K562 (cell line): ENCODE results near the gene FANCD2. TPM values are rescaled to one million over a fixed set of nuclear protein-coding genes. Genes with fewer than 3 reads are reported as not detected.

Source experiments
- ATAC-seq: fragments of 200-7000 bp; cut with Tn5 transposase; 3 replicates; pipeline ENCODE4 v1.9.1; 2020; ENCODE audit warnings: moderate library complexity
- BruUV-seq: library from RNA; stranded (reverse); fragments of 400-500 nt; replicated peaks from 2 replicates; lab custom pipeline; 2021; lab: Mats Ljungman, UMichigan
- CTCF ChIA-PET: fragments of 300-600 bp; formaldehyde crosslinking; extraction: SDS; loops from one replicate; lab custom pipeline; 2021; ENCODE audit warnings: low intra/inter-chr PET ratio; lab: Yijun Ruan, JAX
- POLR2A ChIA-PET: fragments of 300-600, 350-650 bp; sonication (Branson Sonifier 250); formaldehyde crosslinking; extraction: SDS; loops from one replicate; lab custom pipeline; 2021; ENCODE audit warnings: antibody characterized with exemption, inconsistent platforms; lab: Yijun Ruan, JAX
- DNase-seq, 4 experiments: peaks; one replicate each; pipeline versions ENCODE4 v3.0.0 to v3.0.0-alpha.2; 2011 to 2018; ENCODE audit warnings: low spot score in 3 of 4, mixed read lengths in 3 of 4; ENCODE audit errors: extremely low read depth in 1 of 4
- FAIRE-seq: peaks from 2 replicates; lab custom pipeline; 2011; peaks lifted over from hg19 to GRCh38; lab: Jason Lieb, UNC
- H2AFZ ChIP-seq: 2 replicates; pipeline ENCODE4 v1.6.0; 2011; ENCODE audit warnings: low read depth, low read length, control low read depth, inconsistent platforms
- H3K27ac ChIP-seq: fragments of 200-600 bp; 3 replicates; pipeline ENCODE4 v1.8.0; 2011; ENCODE audit warnings: low read depth, mild to moderate bottlenecking, control low read depth, inconsistent platforms, low read length, moderate library complexity, mixed read lengths; ENCODE audit errors: extremely low read depth
- H3K27me3 ChIP-seq, 2 experiments: fragments of 300-600 bp in 1 of 2; 2 replicates in 1 of 2; 3 replicates in 1 of 2; pipeline versions ENCODE4 v1.6.0 to v1.8.0; 2011; ENCODE audit warnings: inconsistent platforms in 2 of 2, low read length in 2 of 2, mild to moderate bottlenecking in 1 of 2, mixed read lengths in 1 of 2, moderate library complexity in 1 of 2; ENCODE audit not compliant: control insufficient read depth in 2 of 2, insufficient read depth in 2 of 2
- H3K36me3 ChIP-seq: fragments of 300-600 bp; 3 replicates; pipeline ENCODE4 v1.8.0; 2011; ENCODE audit warnings: mild to moderate bottlenecking, low read length, inconsistent platforms; ENCODE audit not compliant: control insufficient read depth, insufficient read depth
- H3K4me1 ChIP-seq, 2 experiments: fragments of 200-600 bp in 1 of 2; replicated peaks in 1 of 2; 2 replicates in 1 of 2; 3 replicates in 1 of 2; pipeline versions ENCODE4 v1.5.1 to v1.8.0; 2011; ENCODE audit warnings: inconsistent platforms in 2 of 2, low read length in 2 of 2, mild to moderate bottlenecking in 1 of 2, mixed read lengths in 1 of 2, moderate library complexity in 1 of 2; ENCODE audit not compliant: control insufficient read depth in 2 of 2, insufficient read depth in 2 of 2
- H3K4me2 ChIP-seq: 2 replicates; pipeline ENCODE4 v1.6.1; 2011; ENCODE audit warnings: low read length, control low read depth, inconsistent platforms, mixed read lengths; ENCODE audit not compliant: insufficient read depth
- H3K4me3 ChIP-seq: fragments of 200-600 bp; sonication (generic), shearing (Covaris generic); 2 replicates; pipeline ENCODE4 v1.5.1; 2016; ENCODE audit warnings: control low read depth, inconsistent platforms
- H3K79me2 ChIP-seq: fragments of 200-600 bp; 3 replicates; pipeline ENCODE4 v1.8.0; 2011; ENCODE audit warnings: low read length, inconsistent platforms; ENCODE audit not compliant: control insufficient read depth, insufficient read depth
- H3K9ac ChIP-seq, 2 experiments: 2 replicates each; pipeline versions ENCODE4 v1.6.0 to v1.6.1; 2011; ENCODE audit warnings: low read depth in 2 of 2, low read length in 2 of 2, control low read depth in 1 of 2, inconsistent platforms in 1 of 2, mild to moderate bottlenecking in 1 of 2, mixed read lengths in 1 of 2; ENCODE audit not compliant: insufficient read depth in 1 of 2
- H3K9me1 ChIP-seq: one replicate; pipeline ENCODE4 v1.6.0; 2011; ENCODE audit warnings: inconsistent platforms, mild to moderate bottlenecking, low read length, moderate library complexity; ENCODE audit not compliant: control insufficient read depth, insufficient read depth
- H3K9me3 ChIP-seq: replicated peaks from 2 replicates; pipeline ENCODE4 v1.5.1; 2011; ENCODE audit warnings: low read depth, low read length, inconsistent platforms; ENCODE audit not compliant: control insufficient read depth, insufficient read depth
- H4K20me1 ChIP-seq: replicated peaks from 2 replicates; pipeline ENCODE4 v1.6.1; 2011; ENCODE audit warnings: low read length, inconsistent platforms, mixed read lengths; ENCODE audit not compliant: control insufficient read depth, insufficient read depth
- CREB3 ChIP-seq: fragments of 450-650 bp; conservative IDR thresholded peaks from 2 replicates; pipeline ENCODE4 v1.6.1; 2016; ENCODE audit warnings: missing genetic modification characterization, low read depth, mild to moderate bottlenecking, missing compliant biosample characterization, moderate library complexity
- ELF1 ChIP-seq: fragments of 200-800 bp; sonication (Bioruptor generic); IDR thresholded peaks from 2 replicates; pipeline ENCODE4 v1.6.1; 2016; ENCODE audit warnings: missing genetic modification characterization, missing compliant biosample characterization
- GATAD2B ChIP-seq: fragments of 450-650 bp; IDR thresholded peaks from 2 replicates; pipeline ENCODE4 v1.6.1; 2017; ENCODE audit warnings: mild to moderate bottlenecking, borderline replicate concordance
- HMBOX1 ChIP-seq: sonication (generic); IDR thresholded peaks from 2 replicates; pipeline ENCODE4 v1.6.1; 2016
- ILF3 ChIP-seq: fragments of 450-650 bp; IDR thresholded peaks from 2 replicates; pipeline ENCODE4 v1.6.1; 2018; ENCODE audit warnings: antibody characterized with exemption, mild to moderate bottlenecking, moderate library complexity, borderline replicate concordance
- IRF9 ChIP-seq: fragments of 450-650 bp; IDR thresholded peaks from 2 replicates; pipeline ENCODE4 v1.6.1; 2016; ENCODE audit warnings: missing biosample characterization, missing genetic modification characterization
- JUN ChIP-seq, 2 experiments: sonication (generic) in 1 of 2; formaldehyde crosslinking in 1 of 2; IDR thresholded peaks; 2 replicates each; pipeline versions ENCODE4 v1.6.1 to v1.8.0; 2012 to 2022; ENCODE audit warnings: borderline replicate concordance in 2 of 2, mild to moderate bottlenecking in 2 of 2, improper control_type of control experiment in 1 of 2, low read depth in 1 of 2, low read length in 1 of 2, missing genetic modification reagents in 1 of 2
- KLF13 ChIP-seq: fragments of 450-650 bp; IDR thresholded peaks from 2 replicates; pipeline ENCODE4 v1.6.1; 2016; ENCODE audit warnings: missing genetic modification characterization, low read depth, mild to moderate bottlenecking, missing compliant biosample characterization, moderate library complexity, borderline replicate concordance
- NFXL1 ChIP-seq: fragments of 450-650 bp; formaldehyde crosslinking; IDR thresholded peaks from 2 replicates; pipeline ENCODE4 v1.4.0; 2021; ENCODE audit warnings: mild to moderate bottlenecking
- POLR2H ChIP-seq: IDR thresholded peaks from 2 replicates; pipeline ENCODE4 v1.6.1; 2016; ENCODE audit warnings: missing genetic modification characterization, low read depth, mild to moderate bottlenecking, control low read depth, missing compliant biosample characterization, moderate library complexity
- TBL1XR1 ChIP-seq, 2 experiments: IDR thresholded peaks; 2 replicates each; pipeline ENCODE4 v1.6.1; 2012; ENCODE audit warnings: improper control_type of control experiment in 2 of 2, low read length in 2 of 2, mild to moderate bottlenecking in 1 of 2
- ZNF583 ChIP-seq: fragments of 250-450 bp; sonication (Bioruptor Pico); IDR thresholded peaks from 2 replicates; pipeline ENCODE4 v1.4.0; 2020
- WGBS: fragments of 100-300 bp; shearing (Covaris generic); methylation state at CpG from one replicate; pipeline ENCODE4 v1.1.6; 2016; ENCODE audit warnings: low coverage, mixed read lengths; ENCODE audit not compliant: insufficient coverage; ENCODE audit errors: missing lambda C conversion rate; 5-methylcytosine and 5-hydroxymethylcytosine counted together
- in situ Hi-C: fragments of 300-500 bp; cut with MboI; formaldehyde crosslinking; loops from 4 replicates; pipeline ENCODE4 v1.15.0; 2018; ENCODE audit warnings: inconsistent platforms, mixed read lengths
- intact Hi-C: fragments of 100-400 bp; cut with micrococcal nuclease; formaldehyde crosslinking; loops from 2 replicates; pipeline ENCODE4 v1.14.2; 2022
- polyA plus RNA-seq, 8 experiments: library from polyadenylated mRNA; depleted of rRNA in 4 of 8; stranded (reverse) in 5 of 8; unstranded in 3 of 8; fragments of >200 nt; fragmentation: Nextera tagmentation in 2 of 8; fragmentation: Illumina TruSeq in 1 of 8; extraction: Ambion mirVana in 2 of 8; extraction: Trizol in 1 of 8; gene quantifications; 2 replicates each; pipeline versions ENCODE4 v1.2.1 to v1.2.3, GENCODE V29; 2011 to 2014; ENCODE audit warnings: inconsistent platforms in 1 of 8, missing spikeins in 1 of 8
- total RNA-seq, 7 experiments: library from RNA; depleted of rRNA in 6 of 7; stranded (reverse); fragments of >200 nt in 6 of 7; fragmentation: Illumina TruSeq in 2 of 7; extraction: Trizol in 2 of 7; gene quantifications; 2 replicates each; pipeline versions ENCODE4 v1.2.1 to v1.2.3, GENCODE V29; 2011 to 2021; ENCODE audit warnings: low replicate concordance in 1 of 7

FANCD2 gene
- total and polyA plus RNA-seq, 9 of the 15 experiments (the other 6 are each of a cell fraction or from before 2014, with no cell fraction given) = 59.4 to 137 (median 96.1) TPM

GRCh38 chr3:10026084-10026890 is at the start of gene FANCD2 (continued):
- TF ChIP-seq CREB3 (tag) (0 out of 2 replicates have a peak, but pooled peaks have one; percentile 66), ZNF583 (CRISPR knock-in tag) (no peak)

GRCh38 chr3:9976721-9977709 is 49.2 kb upstream of the FANCD2 start:
- DNase-seq (peak; percentile 80 to 98 (median 86)), ATAC-seq (peak; percentile 93), FAIRE-seq (peak; percentile 98)
- Histone ChIP-seq H2AFZ (peak overlapping the region; percentile 56), H3K79me2 (peaks cover 58% of the 10 kb centered on the region), H3K27ac (peak overlapping the region; percentile 99), H3K4me2 (peak overlapping the region; percentile 89), H4K20me1 (no peaks in the 10 kb centered on the region), H3K36me3 (peaks cover 67% of the 10 kb centered on the region), H3K4me1 (peaks cover 37 to 43% of the 10 kb centered on the region in 2 experiments), H3K9me3 (no peaks in the 10 kb centered on the region), H3K27me3 (no peaks in the 10 kb centered on the region), H3K9ac (peak overlapping the region; percentile 81 to 94; a peak in 3 of 4 replicates), H3K4me3 (peak overlapping the region; percentile 27), H3K9me1 (no peaks in the 10 kb centered on the region)
- in situ Hi-C loops (no loop called here), intact Hi-C loops (loop anchor here (2.0 kb wide), 2 partner anchors 44 to 114 kb away; partner anchors contain the start of gene CRELD1)
- BruUV-seq = TSS peak; percentile 88
- 5% methylated on average over 7 of the region's 7 CpGs for WGBS
- POLR2A ChIA-PET = interaction anchor here (0.5 to 4.6 kb wide), 23 partner anchors 9 to 1140 kb away, joined by 3 to 53 read pairs (median 3); partner anchors contain the start of genes CIDEC, CRELD1, EMC3 and IL17RC
- CTCF ChIA-PET = interaction anchor here (0.6 kb wide), 1 partner anchor 138 kb away, joined by 5 read pairs; no protein-coding TSS in a partner anchor
- TF ChIP-seq POLR2H (tag) = peak; percentile 87
- TF ChIP-seq KLF13 (tag) = peak; percentile 45; the same call in 1 of the 2 replicates
- peak; percentile 8; the same call in 1 of the 2 replicates for TF ChIP-seq GATAD2B
- TF ChIP-seq NFXL1 = peak; percentile 76
- TF ChIP-seq ILF3 = peak; percentile 57; the same call in 1 of the 2 replicates
- TF ChIP-seq ELF1 (tag) = peak; percentile 46; the same call in 1 of the 2 replicates
- peak; percentile 99 for TF ChIP-seq JUN (IDR thresholded peaks at IDR 0.05; ENCODE audit: borderline replicate concordance, low read depth, low read length)
- peak; percentile 82; the same call in 1 of the 2 replicates for TF ChIP-seq JUN (CRISPR knock-in tag; IDR thresholded peaks at IDR 0.05; ENCODE audit: borderline replicate concordance)
- TF ChIP-seq TBL1XR1 (IDR thresholded peaks at IDR 0.05; ENCODE audit: low read length in 2 of 2) = peak in 1 of 2 experiments; percentile 90; a peak in 3 of 4 replicates
- peak; percentile 92 for TF ChIP-seq HMBOX1
- TF ChIP-seq IRF9 (tag) = 0 out of 2 replicates have a peak, but pooled peaks have one; percentile 30
